K562 (cell line): Measurements from ENCODE around the gene CCDC136.

Source experiments
- OTX1 ChIP-seq: fragments of 450-650 bp; formaldehyde crosslinking; IDR thresholded peaks from 2 replicates; pipeline ENCODE4 v1.4.0; 2022; ENCODE audit warnings: mild to moderate bottlenecking
- SPI1 ChIP-seq: IDR thresholded peaks from 2 replicates; pipeline ENCODE4 v1.6.1; 2011; ENCODE audit warnings: low read depth, low read length, control low read depth, borderline replicate concordance

DNA sequence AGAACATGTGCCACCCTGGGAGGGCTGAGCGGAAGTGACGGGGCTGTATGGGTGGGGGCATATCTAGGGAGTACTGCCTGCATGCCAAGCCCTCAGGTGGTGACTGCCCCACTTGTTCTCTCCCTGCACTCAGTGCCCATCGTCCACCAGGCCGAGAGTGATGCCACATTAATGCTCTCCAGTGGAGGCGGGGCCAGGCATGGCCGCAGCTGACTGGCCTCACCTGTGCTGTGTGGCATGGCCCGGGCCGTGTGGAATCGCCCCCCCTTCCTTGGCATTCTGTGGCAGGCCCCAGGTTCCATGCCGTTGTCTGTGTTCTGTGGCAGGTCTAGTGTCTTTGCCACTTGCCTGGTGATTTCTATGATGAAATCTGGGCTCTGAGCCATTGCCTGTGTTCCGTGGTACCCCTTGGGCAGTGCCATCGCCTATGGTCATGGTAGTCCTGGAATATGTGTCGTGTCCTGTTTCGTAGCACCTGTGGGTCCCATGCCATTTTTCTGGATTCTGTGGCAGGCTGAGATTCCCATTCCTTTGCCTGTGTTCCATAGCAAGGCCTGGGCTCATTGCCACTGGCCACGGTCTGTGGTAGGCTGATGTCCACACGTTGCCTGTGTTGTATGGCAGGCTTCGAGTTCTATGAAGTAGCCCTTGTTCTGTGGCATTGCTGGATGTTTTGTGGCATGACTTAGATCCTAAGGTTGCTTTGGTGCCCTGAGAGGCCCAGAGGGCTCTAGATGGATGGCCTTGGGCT, 47.4 kb downstream of the CCDC136 start:
- TF ChIP-seq SPI1 (no peak), OTX1 (no peak)
